H1 (cell line): ENCODE measurements around the gene LIN28B. TPM values are rescaled to one million over a fixed set of nuclear protein-coding genes. Genes with fewer than 3 reads are reported as not detected.
A peak's percentile ranks its signal among the peaks of the same experiment; 100 is the strongest.

Experiments
- BACH1 ChIP-seq: IDR thresholded peaks from 2 replicates; pipeline ENCODE4 v1.6.1; 2012; ENCODE audit warnings: low read length, improper control_type of control experiment
- BCL11A ChIP-seq, 2 experiments: IDR thresholded peaks; one replicate each; pipeline ENCODE4 v1.6.1; 2011; ENCODE audit warnings: low read depth in 2 of 2, low read length in 2 of 2, mild to moderate bottlenecking in 2 of 2
- BRCA1 ChIP-seq: IDR thresholded peaks from 2 replicates; pipeline ENCODE4 v1.6.1; 2012; ENCODE audit warnings: low read depth, low read length, improper control_type of control experiment
- CBX5 ChIP-seq: fragments of 300-800, 300-1000 bp; sonication (generic); IDR thresholded peaks from 2 replicates; pipeline ENCODE4 v1.7.1; 2016; ENCODE audit warnings: antibody characterized with exemption, low read length, low read depth
- CHD1 ChIP-seq: IDR thresholded peaks from 2 replicates; pipeline ENCODE4 v1.6.1; 2012; ENCODE audit warnings: low read depth, low read length, improper control_type of control experiment
- CHD2 ChIP-seq: IDR thresholded peaks from 2 replicates; pipeline ENCODE4 v1.6.1; 2012; ENCODE audit warnings: low read length, improper control_type of control experiment
- CTBP2 ChIP-seq: IDR thresholded peaks from 2 replicates; pipeline ENCODE4 v1.7.0; 2011; ENCODE audit warnings: borderline replicate concordance, mild to moderate bottlenecking, moderate library complexity, mixed read lengths, low read length; ENCODE audit not compliant: insufficient read depth, insufficient read length
- EGR1 ChIP-seq: IDR thresholded peaks from 2 replicates; pipeline ENCODE4 v1.6.1; 2011; ENCODE audit warnings: low read depth, low read length, borderline replicate concordance
- HDAC2 ChIP-seq, 2 experiments: fragments of 300-600 bp in 1 of 2; sonication (generic) in 1 of 2; IDR thresholded peaks; 2 replicates each; pipeline ENCODE4 v1.6.1; 2011 to 2012; ENCODE audit warnings: low read depth in 2 of 2, low read length in 2 of 2, mild to moderate bottlenecking in 2 of 2, moderate library complexity in 2 of 2, borderline replicate concordance in 1 of 2, inconsistent platforms in 1 of 2
- JUND ChIP-seq: IDR thresholded peaks from 2 replicates; pipeline ENCODE4 v1.6.1; 2011; ENCODE audit warnings: mild to moderate bottlenecking, improper control_type of control experiment, low read length
- KDM1A ChIP-seq: fragments of 200-600, 300-600 bp; sonication (generic); IDR thresholded peaks from 2 replicates; pipeline ENCODE4 v1.7.1; 2016; ENCODE audit warnings: mild to moderate bottlenecking, low read length, borderline replicate concordance
- MAFK ChIP-seq: IDR thresholded peaks from 2 replicates; pipeline ENCODE4 v1.6.1; 2012; ENCODE audit warnings: low read depth, mild to moderate bottlenecking, improper control_type of control experiment, low read length
- NRF1 ChIP-seq: IDR thresholded peaks from 2 replicates; pipeline ENCODE4 v1.6.1; 2011; ENCODE audit warnings: mild to moderate bottlenecking, low read depth, low read length, improper control_type of control experiment
- POLR2AphosphoS5 ChIP-seq: IDR thresholded peaks from 2 replicates; pipeline ENCODE4 v1.6.1; 2011; ENCODE audit warnings: low read depth, low read length
- RFX5 ChIP-seq: IDR thresholded peaks from 2 replicates; pipeline ENCODE4 v1.6.1; 2011; ENCODE audit warnings: low read depth, low read length, improper control_type of control experiment, borderline replicate concordance
- RXRA ChIP-seq: IDR thresholded peaks from 2 replicates; pipeline ENCODE4 v1.6.1; 2011; ENCODE audit warnings: low read depth, mild to moderate bottlenecking, low read length, moderate library complexity; ENCODE audit not compliant: insufficient read depth
- SIN3A ChIP-seq, 2 experiments: IDR thresholded peaks in 1 of 2; conservative IDR thresholded peaks in 1 of 2; 2 replicates each; pipeline ENCODE4 v1.6.1; 2011 to 2012; ENCODE audit warnings: low read length in 2 of 2, improper control_type of control experiment in 1 of 2, low read depth in 1 of 2, mild to moderate bottlenecking in 1 of 2
- SIRT6 ChIP-seq: IDR thresholded peaks from one replicate; pipeline ENCODE4 v1.7.1; 2012; ENCODE audit warnings: low read length, inconsistent platforms
- SP1 ChIP-seq: IDR thresholded peaks from 2 replicates; pipeline ENCODE4 v1.6.1; 2011; ENCODE audit warnings: low read depth, low read length
- SP2 ChIP-seq: IDR thresholded peaks from 2 replicates; pipeline ENCODE4 v1.6.1; 2012; ENCODE audit warnings: mild to moderate bottlenecking, low read length, inconsistent platforms
- SRF ChIP-seq: IDR thresholded peaks from 2 replicates; pipeline ENCODE4 v1.6.1; 2011; ENCODE audit warnings: mild to moderate bottlenecking, low read depth, low read length, moderate library complexity
- SUZ12 ChIP-seq: fragments of 200-600 bp; sonication (generic); IDR thresholded peaks from 2 replicates; pipeline ENCODE4 v1.6.1; 2012; ENCODE audit warnings: mild to moderate bottlenecking, inconsistent platforms, low read length, moderate library complexity, mixed read lengths
- TAF7 ChIP-seq: optimal IDR thresholded peaks from 2 replicates; pipeline ENCODE3; 2011; ENCODE audit warnings: low read depth, mild to moderate bottlenecking, inconsistent platforms, low read length, moderate library complexity, borderline replicate concordance
- TEAD4 ChIP-seq: IDR thresholded peaks from 2 replicates; pipeline ENCODE4 v1.6.1; 2012; ENCODE audit warnings: low read depth, low read length, inconsistent platforms, mixed read lengths
- ZNF274 ChIP-seq: IDR thresholded peaks from 2 replicates; pipeline ENCODE4 v1.7.0; 2012; ENCODE audit warnings: low read length, borderline replicate concordance; ENCODE audit errors: extremely low read depth
- polyA plus RNA-seq, 7 experiments: library from polyadenylated mRNA; depleted of rRNA in 3 of 7; stranded (reverse) in 5 of 7; unstranded in 2 of 7; fragments of >200 nt in 5 of 7; fragments of 200-250 nt in 2 of 7; gene quantifications; 1 replicate in 5 of 7; 2 replicates in 1 of 7; 4 replicates in 1 of 7; pipeline versions ENCODE4 v1.2.1 to v1.2.3, GENCODE V29; 2011 to 2013; ENCODE audit warnings: missing spikeins in 2 of 7, mixed read lengths in 2 of 7
- total RNA-seq: library from RNA; stranded (reverse); fragmentation: NEBNext Ultra II Directional; extraction: Animal tissue kit (Norgen Biotek cat#: 25700); gene quantifications from 2 replicates; pipeline ENCODE4 v1.2.1, GENCODE V29; 2021
- TF ChIP-seq, protein P1 (sequence below): IDR thresholded peaks from 2 replicates; pipeline ENCODE4 v1.6.1; 2012; ENCODE audit warnings: inconsistent platforms

Gene LIN28B
- total and polyA plus RNA-seq, 2 of the 8 experiments (the other 6 are each of a cell fraction or from before 2014, with no cell fraction given) = 27.4 to 94.7 TPM

DNA sequence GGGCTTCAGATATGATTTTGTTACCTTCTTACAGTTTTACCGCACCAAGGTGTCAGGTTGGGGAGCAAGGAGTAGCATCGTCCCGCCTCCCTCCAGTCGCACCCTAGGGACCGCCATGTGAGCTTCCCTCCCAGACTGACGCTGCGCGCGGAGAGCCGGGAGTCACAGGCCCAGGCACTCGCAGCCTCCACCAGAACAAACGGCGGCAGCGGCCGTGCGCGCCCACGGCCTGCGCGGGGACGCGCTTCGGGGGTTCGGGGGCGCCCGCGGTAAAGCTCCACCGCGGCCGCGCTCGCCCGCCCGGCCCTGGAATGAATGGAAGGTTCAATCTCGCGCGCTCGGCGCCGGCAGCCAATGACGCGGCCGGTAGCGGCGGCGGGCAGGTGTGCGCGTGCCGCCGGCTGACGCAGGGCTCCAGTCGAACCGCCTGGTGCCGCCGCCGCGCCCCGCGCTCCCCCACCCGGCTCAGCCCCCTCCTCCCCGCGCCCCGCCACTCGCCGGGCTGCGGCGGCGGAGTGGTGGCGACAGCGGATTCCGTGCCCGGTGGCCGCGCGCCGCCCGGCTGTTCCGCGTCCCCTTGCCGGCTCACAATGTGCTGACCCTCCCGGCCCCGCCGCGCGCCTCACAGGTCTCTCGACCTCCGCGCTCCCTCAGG, 16.5 kb upstream of the LIN28B start (continued):
- TF ChIP-seq, protein P1, sequence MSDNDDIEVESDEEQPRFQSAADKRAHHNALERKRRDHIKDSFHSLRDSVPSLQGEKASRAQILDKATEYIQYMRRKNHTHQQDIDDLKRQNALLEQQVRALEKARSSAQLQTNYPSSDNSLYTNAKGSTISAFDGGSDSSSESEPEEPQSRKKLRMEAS = peak; percentile 35
- TF ChIP-seq CBX5 (no peak), RFX5 (no peak), CTBP2 (no peak), RXRA (no peak), HDAC2 (IDR thresholded peaks at IDR 0.05; ENCODE audit: borderline replicate concordance in 1 of 2, low read depth in 2 of 2, low read length in 2 of 2) (no peak), ZNF274 (no peak), KDM1A (no peak), BCL11A (IDR thresholded peaks at IDR 0.05; ENCODE audit: low read depth in 2 of 2, low read length in 2 of 2) (no peak), NRF1 (peak; percentile 19; the same call in 1 of the 2 replicates), TEAD4 (no peak), SP1 (no peak), JUND (0 out of 2 replicates have a peak, but pooled peaks have one; percentile 18), TAF7 (no peak), SIRT6 (no peak), BACH1 (0 out of 2 replicates have a peak, but pooled peaks have one; percentile 2), CHD2 (no peak), SRF (no peak), SIN3A (conservative IDR thresholded peaks at IDR 0.05 in 1 of 2, IDR thresholded peaks at IDR 0.05 in 1 of 2; ENCODE audit: low read depth in 1 of 2, low read length in 2 of 2) (0 out of 4 replicates have a peak, but pooled peaks of 1 of the 2 experiments have one; percentile 31), EGR1 (no peak), POLR2AphosphoS5 (peak; percentile 58), BRCA1 (no peak), SP2 (no peak), MAFK (no peak), SUZ12 (no peak), CHD1 (no peak)
